GM06990 (cell line): ENCODE results near the gene GH2.
"Not testable (repeated sequence)": the region's sequence is repeated elsewhere in the genome, so short reads cannot be mapped to it uniquely, and the experiment has no call there.

Experiments used
- DNase-seq: peaks from one replicate; pipeline ENCODE4 v3.0.0-alpha.2; 2011; ENCODE audit not compliant: insufficient read length; ENCODE audit errors: extremely low read depth
- H3K27me3 ChIP-seq: replicated peaks from 2 replicates; pipeline ENCODE4 v1.6.0; 2011; ENCODE audit warnings: low read length; ENCODE audit not compliant: control insufficient read depth, insufficient read depth
- H3K36me3 ChIP-seq: 2 replicates; pipeline ENCODE4 v1.5.1; 2011; ENCODE audit warnings: low read length; ENCODE audit not compliant: control insufficient read depth, insufficient read depth
- H3K4me3 ChIP-seq: replicated peaks from 2 replicates; pipeline ENCODE4 v1.5.1; 2011; ENCODE audit warnings: low read depth, mild to moderate bottlenecking, control low read depth, low read length
- CTCF ChIP-seq: IDR thresholded peaks from 2 replicates; pipeline ENCODE4 v1.5.1; 2011; ENCODE audit warnings: low read length, control low read depth, mild to moderate bottlenecking, inconsistent platforms; ENCODE audit not compliant: insufficient read depth, poor library complexity, severe bottlenecking

GH2 gene

DNA sequence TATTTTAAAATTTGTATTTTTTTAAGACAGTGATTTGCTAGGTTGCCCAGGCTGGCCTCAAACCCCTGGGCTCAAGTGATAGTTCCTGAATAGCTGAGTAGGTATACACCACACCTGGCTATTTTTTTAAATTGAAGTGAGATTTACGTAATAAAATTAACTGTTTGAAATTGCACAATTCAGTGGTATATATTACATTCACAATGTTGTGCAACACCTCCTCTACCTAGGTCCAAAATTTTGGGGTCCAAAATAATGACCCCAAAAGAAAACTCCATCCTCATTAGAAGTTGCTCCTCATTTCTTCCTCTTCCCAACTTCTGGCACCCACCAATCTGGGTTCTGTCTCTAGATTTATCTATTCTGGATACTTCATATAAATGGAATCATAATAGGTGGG, 36.2 kb downstream of the GH2 start:
- DNase-seq = no peak
- Histone ChIP-seq H3K36me3 (no peaks in the 10 kb centered on the region), H3K4me3 (no peak overlapping the region), H3K27me3 (no peaks in the 10 kb centered on the region)
- TF ChIP-seq CTCF = no peak

GRCh38 chr17:63843910-63844677, 37.6 kb downstream of the GH2 start:
- peak overlapping the region; percentile 80 for H3K4me3 ChIP-seq
- DNase-seq = no peak
- no peaks in the 10 kb centered on the region for H3K27me3 ChIP-seq
- TF ChIP-seq CTCF = no peak
- H3K36me3 ChIP-seq = no peaks in the 10 kb centered on the region

- H3K4me3 ChIP-seq = peak overlapping the region; percentile 80
- DNase-seq = peak; percentile 65
- H3K27me3 ChIP-seq, H3K36me3 ChIP-seq: not testable (repeated sequence)
Observed at GRCh38 chr17:63843387-63843888, 38.3 kb downstream of the GH2 start.

DNA sequence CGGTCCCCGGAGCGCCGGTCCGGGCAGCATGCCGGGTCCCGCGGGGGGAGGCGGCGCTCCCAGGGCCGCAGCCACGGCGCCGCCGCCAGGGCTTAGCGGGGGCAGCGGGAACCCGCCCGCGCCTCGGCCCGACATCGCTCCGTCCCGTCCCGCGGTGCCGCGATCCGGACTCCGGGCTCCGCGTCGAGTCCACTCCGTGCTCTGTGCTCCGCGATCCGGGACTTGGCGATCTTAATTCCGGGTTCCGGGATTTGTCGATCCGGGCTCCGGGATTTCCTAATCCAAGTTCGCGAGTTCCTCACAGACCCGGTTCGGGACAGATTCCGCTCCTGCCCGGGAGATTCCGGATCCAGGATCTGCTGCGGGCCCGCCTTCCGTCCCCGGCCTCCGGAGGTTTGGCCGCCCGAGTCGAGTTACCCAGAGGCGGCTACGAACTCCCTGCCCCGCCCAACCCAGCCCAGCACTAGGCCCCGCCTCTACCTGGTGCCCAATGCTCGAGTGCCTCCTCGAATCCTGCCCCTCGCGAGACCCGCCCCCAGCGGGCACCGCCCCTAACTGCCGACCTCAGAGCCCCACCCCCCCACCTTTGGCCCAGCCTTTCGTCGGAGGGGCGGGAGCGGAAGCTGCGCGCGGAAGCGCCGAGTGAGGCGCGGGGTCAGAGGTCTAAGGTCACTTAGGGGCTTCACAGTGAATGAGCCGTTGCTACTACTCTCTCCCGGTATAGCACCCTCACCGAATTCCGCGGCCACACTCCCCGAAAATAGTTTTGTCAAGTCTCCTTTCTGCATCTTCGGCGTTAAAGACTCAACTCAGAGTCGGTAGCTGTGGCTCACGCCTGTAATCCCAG, 39.0 kb downstream of the GH2 start, which contains the start of gene SMARCD2:
Gene SMARCD2, minus strand, starts transcription at position 146 of the 847 bp plus-strand sequence. Its CDS starts 11 bp downstream, at position 135.
- Histone ChIP-seq H3K4me3 (peak within 1 kb of the TSS; percentile 89), H3K27me3 (no peaks in the 10 kb centered on the region), H3K36me3 (peaks cover 2% of the 10 kb centered on the region; the same call in 1 of the 2 replicates)
- TF ChIP-seq CTCF = no peak
- DNase-seq = peak; percentile 99

DNA sequence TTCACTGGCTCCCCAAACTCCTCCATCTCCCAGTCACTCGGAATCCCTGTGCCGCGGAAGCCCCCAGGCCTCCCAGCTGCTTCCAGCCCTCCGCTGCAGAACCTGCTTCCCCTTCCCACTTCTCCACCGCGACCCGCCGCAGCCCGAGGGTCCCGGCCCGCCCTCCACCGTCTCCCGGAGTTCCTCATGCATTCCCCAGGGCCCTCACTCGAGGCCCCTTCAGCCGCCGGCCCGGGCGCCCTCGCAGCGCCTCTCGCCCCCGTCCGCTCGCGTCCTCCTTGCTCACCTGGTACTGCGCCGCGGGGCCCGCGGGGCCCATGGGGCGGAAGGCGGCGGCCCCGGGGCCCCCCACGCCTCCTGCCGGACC, 39.6 kb downstream of the GH2 start:
- Histone ChIP-seq H3K27me3 (no peaks in the 10 kb centered on the region), H3K4me3 (peak overlapping the region; percentile 89), H3K36me3 (peaks cover 6% of the 10 kb centered on the region)
- no peak for TF ChIP-seq CTCF
- DNase-seq = no peak
